Putamen (tissue), 1 donor: ENCODE data around the gene MOCS1.

Experiments
- DNase-seq: peaks from one replicate; pipeline ENCODE4 v3.0.0-alpha.2; 2016; ENCODE audit warnings: low spot score

MOCS1 gene

GRCh38 chr6:39924283-39924682 is 10.0 kb downstream of the MOCS1 start:
- DNase-seq, result no peak

GRCh38 chr6:39923861-39924260 is 10.4 kb downstream of the MOCS1 start:
- DNase-seq, result no peak

- DNase-seq, result peak; percentile 22
Observed at GRCh38 chr6:39923394-39923793, 10.9 kb downstream of the MOCS1 start.

GRCh38 chr6:39922821-39923220 is 11.4 kb downstream of the MOCS1 start:
- no peak for DNase-seq

GRCh38 chr6:39920157-39920556 is 14.1 kb downstream of the MOCS1 start:
- no peak for DNase-seq

- no peak for DNase-seq
Observed at GRCh38 chr6:39918831-39919230, 15.4 kb downstream of the MOCS1 start.

- no peak for DNase-seq
Observed at GRCh38 chr6:39917981-39918380, 16.3 kb downstream of the MOCS1 start.

- DNase-seq, result no peak
Observed at GRCh38 chr6:39917329-39917728, 16.9 kb downstream of the MOCS1 start.

- DNase-seq, result no peak
Observed at GRCh38 chr6:39915866-39916265, 18.4 kb downstream of the MOCS1 start.

GRCh38 chr6:39914239-39914638 is 20.0 kb downstream of the MOCS1 start:
- DNase-seq, result no peak

- no peak for DNase-seq
Observed at GRCh38 chr6:39913391-39913916, 20.8 kb downstream of the MOCS1 start.

- no peak for DNase-seq
Observed at GRCh38 chr6:39912446-39912845, 21.8 kb downstream of the MOCS1 start.

- no peak for DNase-seq
Observed at GRCh38 chr6:39911513-39912125, 22.6 kb downstream of the MOCS1 start.

- DNase-seq, result no peak
Observed at GRCh38 chr6:39910744-39911143, 23.5 kb downstream of the MOCS1 start.

- DNase-seq, result no peak
Observed at GRCh38 chr6:39910164-39910563, 24.1 kb downstream of the MOCS1 start.

- no peak for DNase-seq
Observed at GRCh38 chr6:39909701-39910100, 24.6 kb downstream of the MOCS1 start.

- DNase-seq, result no peak
Observed at GRCh38 chr6:39908838-39909583, 25.3 kb downstream of the MOCS1 start.

GRCh38 chr6:39907871-39908575 is 26.2 kb downstream of the MOCS1 start:
- no peak for DNase-seq

GRCh38 chr6:39906318-39906761 is 27.9 kb downstream of the MOCS1 start:
- no peak for DNase-seq

- DNase-seq, result no peak
Observed at GRCh38 chr6:39905640-39905975, 28.7 kb downstream of the MOCS1 start.

- DNase-seq, result peak; percentile 47
Observed at GRCh38 chr6:39904946-39905639, 29.2 kb downstream of the MOCS1 start.

GRCh38 chr6:39903656-39904055 is 30.6 kb downstream of the MOCS1 start:
- no peak for DNase-seq
